A673 (cell line): Measurements from ENCODE around the gene TENM4.

Experiments
- CTCF ChIP-seq: fragments of 300-800, 200-600 bp; sonication (generic); conservative IDR thresholded peaks from 2 replicates; pipeline ENCODE4 v1.5.1; 2017; ENCODE audit warnings: low read depth, mild to moderate bottlenecking, antibody characterized with exemption, low read length, moderate library complexity, mixed read lengths
- EZH2 ChIP-seq: fragments of 200-600 bp; sonication (generic); IDR thresholded peaks from 2 replicates; pipeline ENCODE4 v1.6.1; 2017; ENCODE audit warnings: borderline replicate concordance, low read depth, mild to moderate bottlenecking, mixed read lengths, antibody characterized with exemption, low read length; ENCODE audit not compliant: poor library complexity, severe bottlenecking

GRCh38 chr11:79050786-79051185 is 390.0 kb downstream of the TENM4 start:
- TF ChIP-seq CTCF (no peak), EZH2 (no peak)
